PC-9 (cell line): ENCODE measurements around the gene GOT1.

Source experiments
- EZH2 ChIP-seq: fragments of 200-600 bp; sonication (generic); IDR thresholded peaks from 2 replicates; pipeline ENCODE4 v1.8.0; 2017; ENCODE audit warnings: antibody characterized with exemption, low read depth
- TF ChIP-seq, protein P1 (sequence below): fragments of 200-600 bp; sonication (generic); conservative IDR thresholded peaks from 2 replicates; pipeline ENCODE4 v1.6.1; 2017; ENCODE audit warnings: mixed run types, antibody characterized with exemption, mild to moderate bottlenecking, moderate library complexity

DNA sequence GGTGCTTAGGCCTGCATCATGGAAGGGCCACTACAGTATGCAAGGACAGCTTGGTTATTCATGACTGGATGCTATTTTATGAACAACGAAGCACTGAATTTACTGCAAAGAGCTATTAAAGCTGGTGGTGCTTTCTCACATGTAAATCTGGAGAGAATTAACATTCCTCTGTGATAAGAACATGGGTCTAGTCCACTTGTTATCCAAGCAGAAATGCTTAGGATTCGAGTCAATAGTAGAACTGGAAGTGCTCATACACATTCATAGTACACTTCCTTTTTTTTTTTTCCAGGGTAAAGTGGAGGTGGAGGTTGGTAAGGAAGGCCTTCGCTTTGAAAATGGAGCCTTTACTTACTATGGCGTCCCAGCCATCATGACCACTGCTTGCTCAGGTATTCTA lies 66.3 kb downstream of the GOT1 start:
- TF ChIP-seq, protein P1, sequence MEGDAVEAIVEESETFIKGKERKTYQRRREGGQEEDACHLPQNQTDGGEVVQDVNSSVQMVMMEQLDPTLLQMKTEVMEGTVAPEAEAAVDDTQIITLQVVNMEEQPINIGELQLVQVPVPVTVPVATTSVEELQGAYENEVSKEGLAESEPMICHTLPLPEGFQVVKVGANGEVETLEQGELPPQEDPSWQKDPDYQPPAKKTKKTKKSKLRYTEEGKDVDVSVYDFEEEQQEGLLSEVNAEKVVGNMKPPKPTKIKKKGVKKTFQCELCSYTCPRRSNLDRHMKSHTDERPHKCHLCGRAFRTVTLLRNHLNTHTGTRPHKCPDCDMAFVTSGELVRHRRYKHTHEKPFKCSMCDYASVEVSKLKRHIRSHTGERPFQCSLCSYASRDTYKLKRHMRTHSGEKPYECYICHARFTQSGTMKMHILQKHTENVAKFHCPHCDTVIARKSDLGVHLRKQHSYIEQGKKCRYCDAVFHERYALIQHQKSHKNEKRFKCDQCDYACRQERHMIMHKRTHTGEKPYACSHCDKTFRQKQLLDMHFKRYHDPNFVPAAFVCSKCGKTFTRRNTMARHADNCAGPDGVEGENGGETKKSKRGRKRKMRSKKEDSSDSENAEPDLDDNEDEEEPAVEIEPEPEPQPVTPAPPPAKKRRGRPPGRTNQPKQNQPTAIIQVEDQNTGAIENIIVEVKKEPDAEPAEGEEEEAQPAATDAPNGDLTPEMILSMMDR, result no peak
- TF ChIP-seq EZH2, result no peak
